Stimulated activated naive CD4-positive, alpha-beta T cell treated with Interleukin-2 at 50 U/mL for 16 hours (primary cell): Measurements from ENCODE around the gene C13orf42.

ENCODE experiments used
- DNase-seq: peaks from one replicate; lab custom pipeline; 2025; lab: John Stamatoyannopoulos, UW

C13orf42 gene

GRCh38 chr13:51065372-51066090, 45.5 kb downstream of the C13orf42 start:
- DNase-seq: no peak

GRCh38 chr13:51064753-51065152, 46.3 kb downstream of the C13orf42 start:
- DNase-seq: no peak

- no peak for DNase-seq
Observed at GRCh38 chr13:51063909-51064308, 47.2 kb downstream of the C13orf42 start.

- no peak for DNase-seq
Observed at GRCh38 chr13:51058461-51059167, 52.5 kb downstream of the C13orf42 start.

- no peak for DNase-seq
Observed at GRCh38 chr13:51057906-51058305, 53.2 kb downstream of the C13orf42 start.

GRCh38 chr13:51057001-51057400, 54.1 kb downstream of the C13orf42 start:
- DNase-seq: no peak

- DNase-seq: no peak
Observed at GRCh38 chr13:51052581-51052980, 58.5 kb downstream of the C13orf42 start.

GRCh38 chr13:51050021-51050830, 60.8 kb downstream of the C13orf42 start:
- no peak for DNase-seq

- no peak for DNase-seq
Observed at GRCh38 chr13:51048616-51049015, 62.5 kb downstream of the C13orf42 start.

GRCh38 chr13:51048166-51048461, 63.0 kb downstream of the C13orf42 start:
- no peak for DNase-seq

- DNase-seq: no peak
Observed at GRCh38 chr13:51047434-51048165, 63.5 kb downstream of the C13orf42 start.

GRCh38 chr13:51045451-51045850, 65.6 kb downstream of the C13orf42 start:
- DNase-seq: no peak

- no peak for DNase-seq
Observed at GRCh38 chr13:51044023-51044665, 66.9 kb downstream of the C13orf42 start.

GRCh38 chr13:51043310-51043709, 67.8 kb downstream of the C13orf42 start:
- no peak for DNase-seq

GRCh38 chr13:51041710-51042109, 69.4 kb downstream of the C13orf42 start:
- DNase-seq: no peak

GRCh38 chr13:51041126-51041525, 69.9 kb downstream of the C13orf42 start:
- no peak for DNase-seq

GRCh38 chr13:51040431-51040830, 70.6 kb downstream of the C13orf42 start:
- no peak for DNase-seq

- no peak for DNase-seq
Observed at GRCh38 chr13:51036418-51036817, 74.7 kb downstream of the C13orf42 start.

GRCh38 chr13:51035978-51036377, 75.1 kb downstream of the C13orf42 start:
- DNase-seq: no peak

- no peak for DNase-seq
Observed at GRCh38 chr13:51035469-51035868, 75.6 kb downstream of the C13orf42 start.

GRCh38 chr13:51034906-51035305, 76.2 kb downstream of the C13orf42 start:
- no peak for DNase-seq
